Measurements from ENCODE around the gene ARHGAP6.

GRCh38 chrX:11423362-11423818, 242.3 kb downstream of the ARHGAP6 start:
- TF ChIP-seq POLR2A (IDR thresholded peaks at IDR 0.05; ENCODE audit: extremely low read depth, insufficient read length) (no peak), CTCF (IDR thresholded peaks at IDR 0.05; ENCODE audit: low read depth, low read length) (no peak)
